NCI-H82 treated with DMSO at 0.1 percent for 48 hours (cell line): Measurements from ENCODE around the gene TK2.

Experiments used
- DNase-seq: peaks from one replicate; lab custom pipeline; 2025; ENCODE audit not compliant: unreplicated experiment; lab: John Stamatoyannopoulos, UW

TK2 gene

DNA sequence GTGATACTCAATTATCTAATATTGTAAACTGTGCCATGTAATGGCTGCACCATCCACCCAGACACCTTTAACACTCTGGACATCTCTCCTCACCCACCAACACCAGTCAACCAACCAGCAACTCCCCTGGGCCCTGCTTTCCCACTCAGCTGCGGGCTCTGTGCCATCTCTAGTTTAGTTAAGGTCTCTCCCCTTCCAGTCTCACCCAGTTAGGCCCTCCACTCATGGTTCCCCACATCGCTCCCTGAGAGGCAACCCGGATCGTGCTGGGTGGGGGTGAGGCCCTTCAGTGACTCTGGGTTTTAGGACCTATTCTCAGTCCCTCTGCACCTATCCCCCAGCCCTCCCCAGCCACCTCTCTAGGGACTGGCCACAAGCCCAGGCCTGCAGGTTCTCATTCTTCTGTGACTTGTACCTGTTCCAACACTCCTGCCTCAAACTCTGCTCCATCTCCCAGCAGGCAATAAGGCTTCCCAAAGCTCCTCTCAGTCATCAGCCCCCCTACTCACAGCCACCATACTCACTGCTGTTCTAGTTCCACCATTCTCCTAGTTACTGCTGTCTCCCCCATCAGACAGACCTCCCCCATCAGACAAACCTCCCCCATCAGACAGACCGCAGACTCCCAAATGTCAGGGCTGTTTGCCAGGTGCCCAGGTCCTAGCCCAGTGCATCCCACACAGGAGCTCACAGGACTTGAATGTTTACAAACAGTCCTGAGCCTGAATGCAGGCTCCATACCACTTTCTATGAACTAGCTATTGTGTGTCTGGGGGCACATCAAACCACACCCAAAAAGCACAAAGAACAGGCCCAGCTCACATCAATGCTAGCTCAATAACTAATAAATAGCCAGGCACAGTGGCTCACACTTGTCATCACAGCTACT is 2.6 kb downstream of the TK2 start:
- DNase-seq: no peak

DNA sequence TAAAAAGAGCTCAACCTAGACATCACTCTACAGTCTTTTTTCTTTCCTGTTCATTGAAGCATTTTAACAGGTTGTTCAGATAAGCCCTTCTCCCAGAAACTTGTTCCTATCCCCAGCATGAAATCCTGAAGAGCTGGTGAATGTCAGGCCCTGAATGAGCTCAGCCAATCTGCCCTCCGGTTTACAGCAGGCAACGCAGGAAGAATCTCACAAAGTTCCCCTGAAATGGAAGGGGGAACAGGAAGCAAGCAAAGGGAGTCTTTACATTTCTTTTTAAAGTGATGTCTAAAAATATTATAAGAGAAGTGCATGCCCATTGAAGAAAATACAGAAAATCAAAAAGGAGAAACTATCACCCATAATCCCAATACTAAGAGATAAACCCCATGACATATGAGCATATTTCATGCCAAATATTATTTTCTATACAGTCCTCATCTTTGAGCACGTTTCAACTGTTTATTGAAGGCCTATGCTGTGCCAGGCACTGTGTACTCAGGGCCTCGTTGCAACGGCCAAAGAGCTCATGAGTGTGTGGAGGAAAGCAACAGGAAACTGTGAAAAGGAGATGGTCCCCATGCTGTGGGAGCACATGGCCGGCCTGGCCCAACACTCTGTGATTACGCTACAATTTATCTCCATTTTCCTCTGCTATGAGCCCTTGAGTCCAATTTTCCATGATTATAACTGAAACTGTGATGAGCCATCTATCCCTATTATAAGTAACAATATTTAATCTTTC is 5.7 kb downstream of the TK2 start:
- no peak for DNase-seq

DNA sequence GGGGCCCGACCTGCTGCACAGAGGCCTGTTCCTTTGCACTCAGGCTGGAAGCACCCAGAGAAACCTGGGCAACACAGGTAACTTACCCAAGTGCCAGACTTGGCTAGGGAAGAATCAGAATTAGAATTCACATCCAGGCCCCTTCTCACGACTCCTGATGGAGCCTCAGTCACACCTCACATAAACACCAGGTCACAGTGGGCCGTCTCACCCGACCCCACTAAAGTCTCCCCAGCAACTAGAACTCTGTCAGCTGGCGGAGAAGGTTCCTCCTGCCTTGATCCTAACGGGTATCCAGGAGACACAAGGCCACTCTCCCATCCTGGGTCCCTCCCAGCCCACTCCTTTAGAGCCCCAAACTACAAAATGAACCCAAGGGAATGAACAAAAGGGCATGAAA is 6.4 kb downstream of the TK2 start:
- DNase-seq: no peak

GRCh38 chr16:66542396-66542795 is 7.5 kb downstream of the TK2 start:
- DNase-seq: no peak

- DNase-seq: no peak
Observed at GRCh38 chr16:66541388-66542355, 8.2 kb downstream of the TK2 start.

- no peak for DNase-seq
Observed at GRCh38 chr16:66539623-66540469, 10.1 kb downstream of the TK2 start.

DNA sequence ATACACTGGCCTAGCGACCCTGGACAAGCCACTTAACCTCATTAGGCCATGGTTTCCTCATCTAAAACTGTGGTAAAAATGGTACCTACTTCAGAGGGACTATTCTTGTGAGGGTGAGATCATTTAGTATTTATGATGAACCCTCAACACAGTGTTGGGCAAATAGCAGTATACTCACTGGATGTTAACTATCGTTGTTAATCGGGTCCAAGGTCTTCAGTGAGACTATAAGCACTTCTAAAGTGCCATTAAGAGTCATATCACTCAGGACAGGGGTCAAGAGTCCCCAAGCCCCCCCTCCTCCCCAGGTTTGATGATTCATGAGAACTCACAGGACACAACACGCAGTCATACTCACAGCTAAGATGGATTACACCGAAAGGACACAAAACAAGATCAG is 11.0 kb downstream of the TK2 start:
- DNase-seq: no peak

- no peak for DNase-seq
Observed at GRCh38 chr16:66537236-66537635, 12.7 kb downstream of the TK2 start.

- no peak for DNase-seq
Observed at GRCh38 chr16:66536525-66536924, 13.4 kb downstream of the TK2 start.

GRCh38 chr16:66534376-66534799 is 15.5 kb downstream of the TK2 start:
- no peak for DNase-seq

DNA sequence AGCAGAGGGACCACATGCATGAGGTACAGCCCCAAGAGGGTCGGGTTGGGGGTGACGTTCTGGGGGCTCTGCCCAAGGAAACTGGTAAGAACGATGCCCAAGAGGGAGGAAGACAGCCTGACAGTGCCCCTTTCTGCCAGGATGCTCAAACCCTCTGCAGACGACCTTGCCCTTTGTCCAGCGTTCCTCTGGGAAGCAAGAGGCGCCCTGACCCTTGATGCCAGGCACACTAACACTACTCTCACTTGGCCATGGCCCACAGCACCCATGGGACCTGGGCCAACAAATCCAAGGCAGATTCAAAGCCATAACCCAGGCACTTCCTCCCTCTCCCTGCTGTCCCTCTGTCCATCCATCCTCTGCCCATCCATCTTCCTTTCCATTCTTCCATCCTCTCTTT is 20.4 kb downstream of the TK2 start:
- no peak for DNase-seq

GRCh38 chr16:66528294-66528693 is 21.6 kb downstream of the TK2 start:
- DNase-seq: no peak

DNA sequence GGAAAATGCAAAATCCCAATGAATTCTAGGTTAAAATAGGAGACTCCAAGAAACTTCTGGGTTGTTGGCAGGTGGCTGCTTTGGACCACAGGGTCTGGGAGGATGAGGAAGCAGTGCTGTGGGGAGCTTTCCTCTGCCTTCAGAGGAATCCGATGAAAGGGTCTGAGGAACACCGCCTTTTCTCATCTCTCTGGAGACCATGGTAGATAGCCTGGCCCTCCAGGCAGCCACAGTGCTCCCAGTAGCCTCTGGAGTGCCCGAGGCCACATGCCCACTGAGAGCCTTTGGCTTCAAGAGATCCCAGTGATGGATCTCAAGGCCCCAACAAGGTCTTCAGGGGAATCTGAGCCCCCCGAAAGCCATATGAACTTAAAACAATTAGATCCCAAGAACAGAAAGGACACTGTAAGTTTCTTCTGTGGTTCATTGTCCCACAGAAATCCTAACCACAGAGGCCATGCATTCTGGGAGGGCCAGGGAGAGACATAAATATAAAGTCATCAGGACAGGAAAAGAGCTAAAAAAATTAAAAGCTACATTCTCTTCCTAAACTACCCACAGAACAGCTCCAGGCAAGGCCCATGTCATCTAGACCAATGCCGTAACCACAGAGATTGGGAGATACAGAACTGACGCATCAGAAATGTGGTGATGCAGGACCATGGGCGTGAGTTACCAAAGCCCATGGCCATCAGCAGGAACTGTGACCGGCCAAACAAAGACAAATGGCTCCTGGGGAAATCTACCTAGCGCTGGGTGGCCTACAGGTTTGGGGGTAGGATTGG is 24.3 kb downstream of the TK2 start:
- no peak for DNase-seq

- no peak for DNase-seq
Observed at GRCh38 chr16:66524601-66525164, 25.2 kb downstream of the TK2 start.

GRCh38 chr16:66523861-66524354 is 26.0 kb downstream of the TK2 start:
- DNase-seq: no peak

DNA sequence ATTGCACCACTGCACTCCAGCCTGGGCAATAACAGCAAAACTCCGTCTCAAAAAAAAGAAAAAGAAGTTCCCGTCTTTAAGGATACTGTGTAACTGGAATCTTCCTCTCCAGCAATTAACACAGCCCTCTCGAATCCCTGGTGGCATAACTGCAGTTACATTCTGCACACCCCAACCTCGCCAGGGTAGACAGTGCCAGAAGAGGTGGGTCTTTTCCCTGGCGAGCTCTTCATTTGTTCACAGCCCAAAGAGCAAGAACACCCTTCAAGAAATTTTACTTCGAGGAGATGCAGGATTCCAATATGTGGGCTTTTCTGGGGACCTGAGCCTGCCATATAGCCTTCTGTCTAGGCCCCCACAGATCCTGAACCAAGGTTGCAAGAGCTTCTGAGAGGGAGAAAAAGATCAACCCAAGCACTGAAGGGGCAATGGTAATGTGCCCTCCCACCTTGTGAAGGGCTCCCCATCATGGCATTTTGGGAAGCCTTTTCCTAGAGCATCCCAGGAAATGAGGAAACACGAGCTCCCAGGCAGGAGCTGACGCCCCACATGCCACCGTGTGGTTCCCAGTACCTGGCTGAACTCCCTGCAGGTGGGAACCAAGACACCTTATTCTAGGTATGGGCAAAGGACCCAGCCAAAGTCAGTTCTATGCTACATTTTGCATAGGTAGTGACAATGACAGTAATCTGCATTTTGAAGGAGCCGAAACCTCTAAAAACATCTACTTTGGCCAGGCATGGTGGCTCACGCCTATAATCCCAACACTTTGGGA is 26.9 kb downstream of the TK2 start:
- no peak for DNase-seq

DNA sequence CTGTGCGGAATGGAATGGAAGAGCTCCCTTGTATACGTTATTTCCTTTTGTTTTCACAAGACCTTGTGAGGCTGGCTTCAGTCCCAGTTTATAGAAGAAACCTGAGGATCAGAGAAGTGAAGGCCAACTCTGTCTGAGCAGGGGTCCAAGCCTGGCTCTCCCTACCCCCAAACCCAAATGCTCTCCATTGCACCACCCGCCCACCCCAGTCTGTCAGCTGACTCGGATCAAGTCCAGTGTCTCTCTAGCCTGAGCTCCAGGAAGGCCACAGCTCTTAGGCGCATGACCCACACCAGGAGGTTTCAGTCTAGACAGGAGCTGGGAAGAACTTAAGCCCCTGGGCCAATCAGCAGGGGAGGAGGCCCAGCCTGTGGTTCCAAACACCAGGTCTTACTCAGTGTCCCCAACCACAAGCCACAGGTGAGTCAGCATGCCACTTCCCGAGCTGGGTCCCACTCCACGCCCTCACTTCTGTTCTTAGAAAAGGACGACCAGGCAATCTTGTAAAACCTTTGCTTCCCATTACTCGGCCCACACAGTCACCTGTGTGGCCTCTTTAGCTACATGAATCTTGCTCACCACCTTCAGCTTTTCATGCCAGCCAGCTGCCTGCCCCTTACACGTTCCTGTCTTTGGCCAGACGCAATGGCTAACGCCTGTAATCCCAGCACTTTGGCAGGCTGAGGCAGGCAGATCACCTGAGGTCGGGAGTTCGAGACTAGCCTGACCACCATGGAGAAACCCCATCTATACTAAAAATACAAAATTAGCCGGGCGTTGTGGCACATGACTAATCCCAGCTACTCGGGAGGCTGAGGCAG is 27.8 kb downstream of the TK2 start:
- no peak for DNase-seq
